GM18517 (cell line): ENCODE measurements around the gene F7.
"Not testable (repeated sequence)": the region's sequence is repeated elsewhere in the genome, so short reads cannot be mapped to it uniquely, and the experiment has no call there.

Source experiments
- ATAC-seq: cut with Tn5 transposase; IDR thresholded peaks from one replicate; pipeline ENCODE4 v1.9.1; 2021; ENCODE audit warnings: mild to moderate bottlenecking, moderate library complexity; ENCODE audit not compliant: unreplicated experiment

Gene F7

GRCh38 chr13:113150550-113151365 lies 45.2 kb downstream of the F7 start:
- no peak for ATAC-seq

DNA sequence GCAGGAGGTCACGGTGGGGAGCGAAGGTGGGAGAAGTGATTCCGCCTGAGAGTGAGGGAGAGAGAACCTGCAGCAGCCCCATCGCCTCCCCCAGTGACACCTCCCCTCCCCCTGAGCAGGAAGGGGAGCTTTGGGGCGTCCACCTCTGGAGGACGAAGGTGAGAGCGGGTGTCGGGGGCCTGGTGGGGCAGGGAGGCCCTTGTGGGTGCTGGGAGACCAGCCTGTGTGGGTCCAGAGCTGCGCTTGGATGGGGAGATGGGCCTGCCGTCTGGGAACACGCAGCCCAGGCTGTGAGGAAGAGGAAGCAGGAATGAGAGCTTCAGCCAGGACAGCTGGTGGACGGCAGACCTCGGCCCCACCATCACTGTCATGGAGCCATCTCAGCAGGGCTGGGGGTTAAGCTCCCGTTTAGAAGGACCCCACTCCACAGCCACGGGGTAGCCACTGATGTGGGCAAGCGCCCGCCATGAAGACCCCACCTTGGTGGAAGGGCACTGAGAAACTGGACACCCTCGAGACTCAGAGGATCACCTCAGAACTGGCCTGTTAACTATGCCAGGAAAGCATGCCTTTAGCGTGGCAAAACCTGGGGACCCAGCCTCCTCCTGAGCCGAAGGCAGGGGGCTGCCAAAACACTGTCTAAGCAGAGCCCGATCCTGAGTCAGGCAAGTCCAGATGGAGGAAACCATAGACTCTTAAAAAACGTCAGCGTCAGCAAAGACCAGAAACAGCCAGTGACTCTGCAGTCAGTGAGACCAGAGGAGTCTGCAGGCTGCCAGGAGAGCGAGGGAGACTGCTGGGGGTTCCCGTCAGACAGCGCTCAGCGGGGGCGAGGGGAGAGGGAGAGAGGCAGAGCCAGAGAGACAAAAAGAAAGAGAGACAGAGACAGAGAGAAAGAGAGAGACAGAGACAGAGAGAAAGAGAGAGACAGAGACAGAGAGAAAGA lies 46.4 kb downstream of the F7 start:
- no peak for ATAC-seq

DNA sequence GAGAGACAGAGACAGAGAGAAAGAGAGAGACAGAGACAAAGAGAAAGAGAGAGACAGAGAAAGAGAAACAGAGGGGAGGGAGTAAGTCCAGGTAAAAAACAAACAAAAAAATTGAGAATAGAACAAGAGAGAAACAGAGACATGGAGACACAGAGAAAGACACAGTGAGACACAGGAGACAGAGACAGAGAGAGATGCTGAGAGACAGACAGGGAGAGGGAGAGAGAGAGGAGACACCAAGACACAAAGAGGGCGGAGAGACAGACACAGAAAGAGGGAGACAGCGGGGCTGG lies 47.0 kb downstream of the F7 start:
- ATAC-seq, result no peak

- ATAC-seq, result no peak
Measured at GRCh38 chr13:113152984-113153809, 47.6 kb downstream of the F7 start.

DNA sequence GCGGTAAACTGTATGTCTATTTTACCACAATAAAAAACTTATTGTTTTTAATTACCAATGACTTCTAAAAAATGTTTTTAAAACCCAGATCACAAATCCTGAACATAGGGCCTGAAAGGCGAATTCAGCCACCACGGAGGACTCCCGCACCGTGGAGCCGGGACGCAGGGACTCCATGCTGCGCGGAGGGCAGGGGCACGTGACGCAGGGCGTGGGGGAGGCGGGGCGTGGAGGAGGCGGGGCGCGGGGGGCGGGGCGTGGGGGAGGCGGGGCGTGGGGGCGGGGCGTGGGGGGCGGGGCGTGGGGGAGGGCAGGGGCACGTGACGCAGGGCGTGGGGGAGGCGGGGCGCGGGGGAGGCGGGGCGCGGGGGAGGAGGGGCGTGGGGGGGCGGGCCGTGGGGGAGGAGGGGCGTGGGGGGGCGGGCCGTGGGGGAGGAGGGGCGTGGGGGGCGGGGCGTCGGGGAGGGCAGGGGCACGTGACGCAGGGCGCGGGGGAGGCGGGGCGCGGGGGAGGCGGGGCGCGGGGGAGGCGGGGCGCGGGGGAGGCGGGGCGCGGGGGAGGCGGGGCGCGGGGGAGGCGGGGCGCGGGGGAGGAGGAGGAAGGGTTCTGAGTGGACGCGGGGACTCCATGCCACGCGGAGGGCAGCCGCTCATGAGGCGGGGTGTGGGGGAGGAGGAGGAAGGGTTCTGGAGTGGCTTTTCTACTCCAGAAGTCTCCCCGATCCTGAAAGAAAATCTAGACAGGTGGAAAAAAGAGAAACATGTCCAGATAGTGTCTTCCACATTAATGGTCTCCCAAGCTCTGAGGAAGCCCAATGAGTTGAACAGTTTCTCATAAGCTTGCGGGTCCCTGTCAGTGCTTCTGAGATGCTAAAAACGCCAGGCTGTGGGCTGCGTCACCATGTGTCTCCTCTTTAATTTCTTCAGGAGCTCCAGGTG lies 48.5 kb downstream of the F7 start:
- no peak for ATAC-seq

- ATAC-seq, result no peak
Measured at GRCh38 chr13:113155201-113155600, 49.6 kb downstream of the F7 start.

DNA sequence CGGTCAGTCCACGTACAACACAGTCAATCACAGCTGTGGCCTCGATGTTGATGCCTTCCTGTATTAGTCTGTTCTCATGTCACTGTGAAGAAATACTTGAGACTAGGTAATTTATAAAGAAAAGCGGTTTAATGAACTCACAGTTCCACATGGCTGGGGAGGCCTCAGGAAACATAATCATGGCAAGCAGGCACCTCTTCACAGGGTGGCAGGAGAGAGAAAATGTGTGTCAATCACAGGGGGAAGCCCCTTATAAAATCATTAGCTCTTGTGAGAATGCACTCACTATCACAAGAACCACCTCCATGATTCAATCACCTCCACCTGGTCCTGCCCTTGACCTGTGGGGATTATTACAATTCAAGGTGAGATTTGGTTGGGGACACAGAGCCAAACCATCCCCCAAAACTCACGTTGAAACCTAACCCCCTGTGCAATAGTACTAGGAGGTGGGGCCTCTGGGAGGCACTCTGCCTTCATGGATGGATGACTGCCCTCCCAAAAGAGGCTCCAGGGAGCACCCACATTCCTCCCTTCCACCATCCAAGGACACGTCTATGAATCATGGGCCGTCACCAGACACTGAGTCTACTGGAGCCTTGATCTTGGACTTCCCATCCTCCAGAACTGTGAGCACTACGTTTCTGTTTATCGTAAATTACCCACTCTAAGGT lies 50.5 kb downstream of the F7 start:
- no peak for ATAC-seq

- ATAC-seq, result no peak
Measured at GRCh38 chr13:113157206-113157928, 51.8 kb downstream of the F7 start.

DNA sequence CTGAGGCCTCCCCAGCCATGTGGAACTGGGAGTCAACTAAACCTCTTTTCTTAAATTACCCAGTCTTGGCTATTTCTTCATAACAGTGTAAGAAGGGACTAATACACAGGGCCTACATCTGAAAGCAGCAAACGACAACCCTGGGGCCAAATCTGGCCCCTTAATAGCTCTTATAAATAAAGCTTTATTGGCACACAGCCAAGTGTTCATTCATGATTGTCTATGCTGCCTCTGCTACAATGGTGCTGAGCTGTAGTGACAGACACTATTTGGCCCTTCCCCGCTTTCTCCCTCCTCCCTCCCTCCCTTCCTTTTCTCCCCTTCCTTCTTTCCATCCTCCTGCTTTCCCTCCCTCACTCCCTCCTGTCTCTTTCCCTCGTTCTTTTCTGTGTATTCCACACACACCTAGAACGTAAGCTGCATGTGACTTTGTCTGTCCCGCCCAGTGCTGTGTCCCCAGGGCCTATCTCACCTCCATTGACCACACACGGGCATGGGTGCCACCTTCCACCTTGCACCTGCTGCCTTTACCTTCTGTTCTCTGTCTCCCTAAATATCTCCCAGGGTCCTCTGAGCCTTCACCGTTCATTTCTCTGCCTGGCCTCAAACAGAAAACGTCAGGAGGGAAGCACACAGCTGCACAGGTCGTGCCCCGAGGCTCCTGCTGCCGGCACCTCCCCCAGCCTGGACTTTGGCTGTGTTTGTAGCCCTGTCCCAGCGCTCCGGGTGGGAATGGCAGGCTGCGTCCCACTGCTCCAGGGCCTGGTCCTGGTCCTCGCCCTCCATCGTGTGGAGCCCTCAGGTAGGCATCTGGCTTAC lies 52.5 kb downstream of the F7 start, which contains the start of gene PROZ:
TSS of gene PROZ (plus strand) at position 720 of the 819 bp plus-strand sequence. CDS start at position 733, 13 bp downstream.
- ATAC-seq, result no peak

GRCh38 chr13:113158946-113159345 lies 53.4 kb downstream of the F7 start:
- ATAC-seq, result no peak

DNA sequence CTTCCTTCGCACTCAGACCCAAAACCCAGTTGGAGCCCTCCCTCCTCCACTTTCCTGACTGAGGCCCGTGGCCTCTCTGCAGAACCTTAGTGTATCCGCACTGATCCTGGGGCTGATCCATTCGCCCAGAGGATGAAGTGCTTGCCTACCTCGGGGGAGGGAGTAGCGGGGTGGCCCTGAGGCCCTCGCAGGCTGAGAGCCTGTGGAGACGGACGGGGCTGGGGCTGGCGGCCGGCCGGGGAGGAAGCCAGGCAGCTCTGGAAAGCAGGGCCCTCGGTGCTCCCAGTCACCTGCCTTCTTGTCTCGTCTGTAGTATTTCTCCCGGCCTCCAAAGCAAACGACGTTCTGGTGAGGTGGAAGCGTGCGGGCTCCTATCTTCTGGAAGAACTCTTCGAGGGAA lies 54.1 kb downstream of the F7 start:
- no peak for ATAC-seq

GRCh38 chr13:113160983-113161382 lies 55.4 kb downstream of the F7 start:
- ATAC-seq, result no peak

- no peak for ATAC-seq
Measured at GRCh38 chr13:113161433-113161832, 55.8 kb downstream of the F7 start.

GRCh38 chr13:113161975-113162374 lies 56.4 kb downstream of the F7 start:
- ATAC-seq, result not testable (repeated sequence)

GRCh38 chr13:113162783-113163685 lies 57.4 kb downstream of the F7 start:
- ATAC-seq, result no peak

GRCh38 chr13:113164492-113164891 lies 58.9 kb downstream of the F7 start:
- ATAC-seq, result no peak

DNA sequence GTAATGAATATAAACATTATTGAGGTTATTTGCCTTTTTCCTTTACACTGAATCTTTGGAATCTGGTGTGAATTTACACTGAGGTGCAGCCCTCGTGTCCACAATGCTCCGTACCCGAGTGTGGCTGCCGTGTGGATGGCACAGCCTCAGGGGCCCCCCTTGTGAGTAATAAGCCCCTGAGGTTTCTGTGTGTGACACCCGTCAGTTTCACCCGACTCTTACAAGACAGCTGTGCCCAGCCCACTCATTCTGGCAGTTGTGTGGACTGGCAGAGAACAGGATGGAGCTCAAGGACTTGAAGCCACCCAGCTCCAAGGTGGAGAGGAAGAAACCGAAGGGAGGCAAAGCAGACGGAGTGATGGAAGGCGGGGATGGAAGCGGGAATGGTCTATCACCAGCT lies 60.7 kb downstream of the F7 start:
- ATAC-seq, result no peak
